ENCODE data around the gene TMEM244.

DNA sequence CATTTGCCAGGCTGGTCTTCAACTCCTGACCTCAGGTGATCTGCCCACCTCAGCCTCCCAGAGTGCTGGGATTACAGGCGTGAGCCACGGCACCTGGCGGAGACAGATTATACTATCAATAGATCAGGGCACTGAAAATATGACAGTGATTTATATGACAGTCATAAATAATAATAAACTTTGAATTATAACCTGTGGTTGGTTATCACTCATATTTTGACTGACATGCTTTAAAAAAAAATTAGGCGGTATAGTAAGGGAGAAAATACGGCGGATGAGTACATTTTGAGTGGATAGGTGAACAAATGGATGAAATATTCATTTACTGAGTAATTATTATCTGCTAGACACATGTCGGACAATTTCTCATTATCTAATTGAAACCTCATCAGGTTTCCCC is 28.8 kb downstream of the TMEM244 start:
- TF ChIP-seq, protein P1, sequence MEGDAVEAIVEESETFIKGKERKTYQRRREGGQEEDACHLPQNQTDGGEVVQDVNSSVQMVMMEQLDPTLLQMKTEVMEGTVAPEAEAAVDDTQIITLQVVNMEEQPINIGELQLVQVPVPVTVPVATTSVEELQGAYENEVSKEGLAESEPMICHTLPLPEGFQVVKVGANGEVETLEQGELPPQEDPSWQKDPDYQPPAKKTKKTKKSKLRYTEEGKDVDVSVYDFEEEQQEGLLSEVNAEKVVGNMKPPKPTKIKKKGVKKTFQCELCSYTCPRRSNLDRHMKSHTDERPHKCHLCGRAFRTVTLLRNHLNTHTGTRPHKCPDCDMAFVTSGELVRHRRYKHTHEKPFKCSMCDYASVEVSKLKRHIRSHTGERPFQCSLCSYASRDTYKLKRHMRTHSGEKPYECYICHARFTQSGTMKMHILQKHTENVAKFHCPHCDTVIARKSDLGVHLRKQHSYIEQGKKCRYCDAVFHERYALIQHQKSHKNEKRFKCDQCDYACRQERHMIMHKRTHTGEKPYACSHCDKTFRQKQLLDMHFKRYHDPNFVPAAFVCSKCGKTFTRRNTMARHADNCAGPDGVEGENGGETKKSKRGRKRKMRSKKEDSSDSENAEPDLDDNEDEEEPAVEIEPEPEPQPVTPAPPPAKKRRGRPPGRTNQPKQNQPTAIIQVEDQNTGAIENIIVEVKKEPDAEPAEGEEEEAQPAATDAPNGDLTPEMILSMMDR (IDR thresholded peaks at IDR 0.05; ENCODE audit: low read depth, low read length): no peak
- no peak for TF ChIP-seq EZH2phosphoT487 (IDR thresholded peaks at IDR 0.05; ENCODE audit: low read depth)

Measured in OCI-LY3 (cell line).